ENCODE results near the gene GRAMD2B.
A peak's percentile ranks its signal among the peaks of the same experiment; 100 is the strongest.

GRAMD2B gene

DNA sequence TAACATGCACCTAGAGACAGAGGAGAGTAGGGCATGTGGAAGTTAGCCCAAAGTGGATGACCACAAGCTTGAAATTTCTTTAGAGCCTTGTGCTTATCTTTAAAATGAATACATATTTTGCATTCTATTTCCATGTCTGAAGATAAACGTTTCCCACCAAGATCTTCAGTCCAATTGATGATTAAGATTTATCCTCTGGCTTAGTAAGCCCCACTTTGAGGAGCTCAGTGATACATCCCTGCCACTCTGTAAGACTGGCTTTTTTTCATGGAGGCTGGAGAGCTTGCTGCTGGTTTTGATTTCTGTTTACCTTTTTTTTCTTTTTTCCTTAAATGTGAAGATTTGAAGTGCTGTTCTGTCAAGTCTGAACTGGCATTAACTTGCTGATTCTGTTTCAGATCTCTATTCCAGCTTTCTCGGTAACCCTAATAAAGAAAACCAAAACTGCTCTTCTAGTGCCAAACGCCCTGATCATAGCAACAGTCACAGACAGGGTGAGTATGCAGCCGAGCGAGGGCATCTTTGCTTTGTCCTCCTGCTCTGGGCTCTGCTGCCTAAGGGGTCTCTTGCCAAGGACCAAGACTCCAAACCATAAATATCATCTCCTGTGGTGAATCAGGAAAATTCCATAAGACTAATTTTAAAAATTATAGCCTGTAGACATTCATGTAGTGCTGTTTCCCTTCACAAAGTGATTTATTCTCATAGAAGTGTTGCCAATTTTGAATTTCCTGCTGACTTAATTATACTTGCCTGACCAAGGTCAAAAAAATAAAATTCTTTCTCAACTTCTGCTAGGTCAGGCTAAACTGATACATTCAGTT is 54.3 kb downstream of the GRAMD2B start:
- no peak for DNase-seq (ENCODE audit: low spot score)

DNA sequence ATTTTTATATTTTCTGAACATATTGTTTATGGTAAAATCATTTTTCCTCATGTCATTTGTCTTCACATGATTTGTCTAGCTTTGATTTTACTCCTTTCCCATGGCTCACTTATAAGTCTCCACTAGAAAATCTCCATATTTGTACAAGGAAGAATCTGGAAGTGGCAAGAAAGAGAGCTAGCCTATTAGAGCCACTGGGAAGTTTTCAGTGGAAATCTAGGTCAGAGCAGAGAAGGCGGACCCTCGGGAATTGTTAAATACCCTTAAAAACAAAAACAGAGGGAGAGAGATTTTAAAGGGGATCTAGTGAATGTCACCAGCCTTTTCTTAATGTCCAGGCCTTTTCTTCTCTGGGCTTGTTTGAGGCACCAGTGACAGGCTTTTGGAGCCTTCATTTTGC is 56.6 kb downstream of the GRAMD2B start:
- DNase-seq (ENCODE audit: low spot score), result no peak

DNA sequence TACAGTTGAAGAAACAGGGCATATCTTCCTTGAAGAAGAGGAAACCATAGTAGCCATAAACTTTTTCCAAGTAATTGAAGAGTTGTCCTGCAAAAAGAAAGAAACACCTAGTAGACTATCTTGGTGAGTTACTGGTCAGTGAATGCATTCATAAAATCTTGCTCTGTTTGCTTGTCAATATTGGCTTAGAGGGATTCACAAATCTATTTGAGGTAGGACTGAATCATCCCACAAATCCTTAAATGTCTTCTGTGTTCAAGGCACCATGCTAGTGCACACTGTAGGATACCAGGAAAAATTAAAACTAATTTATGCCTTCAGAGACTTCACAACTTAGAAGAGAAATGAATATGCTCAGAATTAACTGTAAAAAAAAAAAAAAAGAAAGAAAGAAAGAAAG is 57.6 kb downstream of the GRAMD2B start:
- no peak for DNase-seq (ENCODE audit: low spot score)

DNA sequence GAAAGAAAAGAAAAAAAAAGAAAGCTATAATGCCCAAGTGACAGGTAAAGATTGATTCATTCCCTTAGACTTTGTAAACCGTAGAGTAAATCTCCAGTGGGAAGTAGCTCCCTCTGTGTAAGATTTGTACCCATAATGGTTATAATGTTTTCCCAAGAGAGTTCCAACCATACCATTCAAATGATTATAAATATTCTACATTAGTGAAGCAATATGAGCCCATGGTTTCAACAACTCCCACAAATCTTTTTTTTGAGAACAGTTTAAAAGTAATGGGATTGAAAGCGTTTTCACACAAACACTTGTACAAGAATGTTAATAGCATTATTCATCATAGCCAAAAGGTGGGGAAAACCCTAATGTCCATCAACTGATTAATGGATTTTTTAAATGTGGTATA is 58.0 kb downstream of the GRAMD2B start:
- DNase-seq (ENCODE audit: low spot score), result no peak

DNA sequence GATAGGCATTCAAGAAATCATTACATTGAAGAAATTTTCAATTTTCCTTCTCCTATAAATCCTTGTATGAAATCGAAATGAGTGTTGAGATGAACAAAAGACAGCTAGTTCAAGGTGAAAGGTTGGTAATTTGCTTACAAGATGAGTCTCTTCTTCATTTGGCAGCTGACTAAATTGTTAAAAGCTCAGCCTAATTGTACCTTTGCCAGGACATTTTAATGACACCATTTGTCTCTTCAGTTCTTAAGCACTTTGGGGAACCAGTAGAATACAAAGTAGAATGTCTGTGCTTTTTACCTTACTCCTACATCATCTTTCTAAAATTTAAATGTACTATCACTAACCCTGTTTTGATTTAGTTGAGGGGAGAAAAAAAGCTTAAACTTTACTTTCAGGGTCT is 59.4 kb downstream of the GRAMD2B start:
- no peak for DNase-seq (ENCODE audit: low spot score)

GRCh38 chr5:126483156-126483555 is 59.9 kb downstream of the GRAMD2B start:
- no peak for DNase-seq (ENCODE audit: low spot score)

DNA sequence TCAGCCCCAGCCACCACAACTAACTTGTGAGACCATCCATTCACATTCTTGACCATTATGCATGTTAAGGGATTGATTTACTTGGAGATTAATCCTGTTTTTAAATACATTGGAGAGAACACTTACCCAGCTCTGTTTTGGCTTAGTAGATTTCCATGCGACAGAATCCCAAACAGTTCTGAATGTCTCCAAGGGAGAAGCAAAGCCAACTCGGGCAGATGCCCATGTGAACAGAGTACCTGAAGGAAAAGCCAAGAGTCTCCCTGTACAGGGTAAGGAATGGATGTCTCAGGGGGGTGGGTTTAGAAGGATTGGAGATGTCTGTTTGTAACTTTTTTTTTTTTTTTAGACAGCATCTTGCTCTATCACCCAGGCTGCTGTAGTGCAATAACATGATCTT is 61.0 kb downstream of the GRAMD2B start:
- no peak for DNase-seq (ENCODE audit: low spot score)

DNA sequence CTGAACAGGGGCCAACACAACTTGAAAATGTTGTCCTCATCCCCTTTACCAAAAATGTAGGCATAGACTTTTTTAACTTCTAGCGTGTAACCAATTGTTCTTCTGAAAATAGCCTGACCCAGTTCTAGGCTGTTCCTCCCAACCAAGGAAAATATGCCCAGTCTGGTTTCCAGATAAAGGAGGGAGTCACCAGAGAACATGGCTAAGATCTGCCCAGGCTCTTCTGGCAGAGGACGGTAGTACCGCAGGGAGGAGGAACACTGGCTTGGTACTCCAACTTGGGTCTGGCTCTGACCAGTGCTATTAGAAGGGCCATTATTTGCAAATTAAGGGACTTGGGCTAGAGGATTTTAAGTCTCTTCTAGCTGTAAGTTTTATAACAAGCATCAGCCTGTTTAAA is 63.1 kb downstream of the GRAMD2B start:
- no peak for DNase-seq (ENCODE audit: low spot score)

DNA sequence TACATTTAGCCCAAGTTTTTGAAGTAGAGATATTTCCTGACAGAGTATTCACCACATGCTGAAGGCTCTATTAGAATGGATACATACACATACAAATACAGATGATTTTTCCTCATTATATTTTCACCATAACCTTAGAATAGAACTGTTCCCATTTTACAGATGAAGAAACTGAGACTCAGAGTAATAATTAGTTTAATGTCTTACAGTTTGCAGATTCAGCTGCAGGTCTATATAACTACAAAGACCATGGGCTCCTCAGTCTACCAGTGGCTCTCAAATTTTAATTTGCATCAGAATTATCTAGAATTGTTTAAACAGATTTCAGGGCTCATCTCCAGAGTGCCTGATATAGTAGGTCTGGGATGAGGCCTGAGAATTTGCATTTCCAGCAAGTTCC is 64.4 kb downstream of the GRAMD2B start:
- no peak for DNase-seq (ENCODE audit: low spot score)

DNA sequence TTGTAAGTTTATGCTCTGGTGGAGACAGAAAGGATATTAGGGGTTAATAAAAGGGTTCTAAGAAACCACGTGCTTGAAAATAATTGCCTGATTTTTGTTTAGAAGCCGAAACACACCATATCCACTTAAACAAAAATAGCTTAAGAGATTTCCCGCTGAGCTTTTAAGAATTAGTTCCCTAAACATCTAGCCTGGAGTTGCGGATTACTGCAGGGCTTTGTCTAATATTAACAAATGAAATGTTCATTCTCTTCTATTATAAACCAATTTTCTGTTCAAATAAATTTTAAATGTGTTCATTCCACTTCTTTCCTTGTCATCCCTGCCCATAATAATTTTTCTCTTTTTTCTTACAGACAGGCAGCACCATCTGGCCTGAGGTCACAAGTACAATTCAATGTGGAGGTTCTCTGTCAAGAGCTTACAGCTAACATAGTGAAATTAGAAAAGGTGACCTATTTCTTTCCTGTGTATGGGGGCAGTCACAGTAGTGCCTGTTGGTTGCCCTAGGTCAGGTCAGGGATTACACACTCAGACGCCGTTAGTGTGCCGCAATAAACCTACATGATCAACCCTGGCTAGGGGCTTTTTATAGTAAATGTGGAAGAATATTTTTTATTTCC is 65.3 kb downstream of the GRAMD2B start:
- no peak for DNase-seq (ENCODE audit: low spot score)

GRCh38 chr5:126490167-126490940 is 67.1 kb downstream of the GRAMD2B start:
- no peak for DNase-seq (ENCODE audit: low spot score)

DNA sequence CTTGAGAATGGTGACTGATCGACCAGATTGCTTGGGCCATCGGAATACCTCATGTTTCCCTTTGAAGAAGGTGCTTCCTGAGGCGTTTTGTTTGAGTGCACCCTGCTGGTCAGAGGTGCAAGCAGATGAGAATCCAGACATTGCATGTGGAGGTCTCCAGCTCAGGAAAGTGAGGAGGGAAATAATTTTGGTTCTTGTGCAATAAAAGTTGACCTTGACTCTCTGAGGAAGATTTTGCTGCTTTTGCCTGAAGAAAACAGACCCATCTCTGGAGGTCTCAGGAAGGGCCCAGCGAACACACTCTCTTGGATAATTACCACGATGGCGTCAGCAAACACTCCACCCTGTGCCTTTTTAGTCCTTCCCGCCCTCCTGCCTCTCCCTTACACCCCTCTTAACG is 69.7 kb downstream of the GRAMD2B start:
- DNase-seq (ENCODE audit: low spot score), result no peak

- no peak for DNase-seq (ENCODE audit: low spot score)
Measured at GRCh38 chr5:126494393-126494792, 71.2 kb downstream of the GRAMD2B start.

DNA sequence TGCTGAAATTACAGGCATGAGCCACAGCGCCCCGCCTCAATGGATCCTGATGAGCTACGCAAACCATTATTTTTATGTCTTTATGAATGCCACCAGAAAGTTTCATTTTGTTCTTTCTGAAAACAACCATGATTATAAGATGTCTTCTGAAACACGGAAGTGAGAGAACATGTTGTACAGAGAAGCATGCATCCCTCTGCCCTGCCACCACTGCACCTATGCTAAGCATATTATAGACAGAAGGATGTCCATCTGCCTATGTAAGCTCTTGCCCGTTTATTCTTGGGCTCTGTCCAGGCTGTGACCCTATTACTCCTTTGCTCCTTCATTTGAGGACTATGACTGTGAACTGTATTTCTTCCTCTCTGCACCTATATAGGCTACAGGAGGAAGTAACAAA is 74.3 kb downstream of the GRAMD2B start:
- DNase-seq (ENCODE audit: low spot score), result no peak

DNA sequence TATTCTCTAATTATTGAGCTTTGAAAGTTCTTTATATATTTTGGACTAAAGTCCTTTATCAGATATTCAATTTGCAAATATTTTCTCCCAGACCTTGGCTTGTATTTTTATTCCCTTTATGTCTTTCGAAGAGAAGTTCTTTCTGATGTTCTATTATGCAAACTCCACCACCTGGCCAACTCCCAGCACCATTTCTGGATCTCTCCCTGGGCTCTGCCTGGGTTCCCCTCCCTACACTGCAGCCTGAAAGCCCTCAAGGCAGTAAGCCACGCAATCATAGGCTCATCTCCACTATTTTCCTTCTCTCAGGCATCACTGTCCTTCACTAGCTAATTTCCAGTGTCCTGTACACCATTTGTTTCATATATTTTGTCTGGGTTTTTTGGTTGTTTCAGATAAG is 76.1 kb downstream of the GRAMD2B start:
- no peak for DNase-seq (ENCODE audit: low spot score)

DNA sequence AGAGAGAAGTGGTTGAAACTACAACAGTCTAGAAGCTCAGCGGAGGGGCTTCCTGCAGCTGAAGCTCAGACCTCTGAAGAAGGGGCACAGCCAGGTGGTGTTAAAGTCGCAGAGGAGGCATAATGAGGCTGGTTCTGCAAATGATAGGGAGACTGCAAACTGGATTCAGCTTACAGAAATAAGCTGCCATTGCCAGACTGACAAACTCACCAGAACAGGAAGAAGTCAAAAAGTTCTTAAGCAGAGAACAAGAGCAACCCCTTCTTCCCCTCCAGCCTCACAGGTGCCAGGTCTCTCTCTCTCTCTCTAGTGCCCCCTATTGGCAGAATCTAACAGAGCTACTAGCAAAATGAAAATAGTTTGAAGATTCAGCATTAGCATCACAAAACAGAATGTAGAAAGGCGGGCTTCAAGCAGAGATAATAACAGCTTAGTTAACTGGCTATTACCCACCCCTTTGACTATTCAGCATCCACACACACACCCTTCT is 76.7 kb downstream of the GRAMD2B start:
- DNase-seq (ENCODE audit: low spot score), result no peak

DNA sequence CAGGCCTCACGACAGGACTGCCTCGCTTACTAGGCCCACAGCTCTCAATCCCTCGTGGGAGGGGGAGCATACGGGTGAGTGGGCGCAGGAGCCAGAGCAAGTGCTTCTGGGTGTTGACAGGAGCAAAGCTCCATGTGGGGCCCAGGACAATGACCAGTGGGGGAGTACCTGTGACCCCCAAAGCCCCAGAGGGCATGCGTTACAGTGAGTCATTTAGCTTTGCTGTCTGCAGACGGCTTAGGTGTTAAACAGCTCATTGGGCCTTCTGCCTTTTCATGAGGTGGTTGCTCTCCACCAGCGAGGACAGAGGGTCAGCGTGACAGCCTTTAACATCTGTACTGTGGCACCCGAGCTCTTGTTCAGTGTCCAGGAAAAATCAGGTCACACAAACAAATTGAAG is 78.2 kb downstream of the GRAMD2B start:
- DNase-seq (ENCODE audit: low spot score), result no peak

GRCh38 chr5:126503602-126504104 is 80.4 kb downstream of the GRAMD2B start:
- no peak for DNase-seq (ENCODE audit: low spot score)

DNA sequence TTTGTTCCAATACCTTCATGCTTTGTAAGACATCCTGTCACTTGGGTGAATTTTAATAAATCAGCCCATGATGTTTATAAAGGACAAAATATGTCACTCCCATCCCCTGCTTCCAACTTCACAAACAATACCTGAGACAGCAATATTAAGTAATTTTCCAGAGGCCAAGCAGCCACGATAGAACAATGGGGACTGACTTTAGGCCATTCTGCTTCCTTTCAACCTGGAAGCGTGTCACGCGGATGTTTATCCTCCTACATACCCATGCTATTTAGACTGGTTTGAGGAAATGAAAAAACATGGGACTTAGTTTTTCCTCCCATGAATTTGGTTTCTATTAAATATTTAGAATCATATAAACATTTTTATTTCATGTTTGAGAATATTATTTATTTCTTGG is 82.9 kb downstream of the GRAMD2B start:
- DNase-seq (ENCODE audit: low spot score), result no peak

DNA sequence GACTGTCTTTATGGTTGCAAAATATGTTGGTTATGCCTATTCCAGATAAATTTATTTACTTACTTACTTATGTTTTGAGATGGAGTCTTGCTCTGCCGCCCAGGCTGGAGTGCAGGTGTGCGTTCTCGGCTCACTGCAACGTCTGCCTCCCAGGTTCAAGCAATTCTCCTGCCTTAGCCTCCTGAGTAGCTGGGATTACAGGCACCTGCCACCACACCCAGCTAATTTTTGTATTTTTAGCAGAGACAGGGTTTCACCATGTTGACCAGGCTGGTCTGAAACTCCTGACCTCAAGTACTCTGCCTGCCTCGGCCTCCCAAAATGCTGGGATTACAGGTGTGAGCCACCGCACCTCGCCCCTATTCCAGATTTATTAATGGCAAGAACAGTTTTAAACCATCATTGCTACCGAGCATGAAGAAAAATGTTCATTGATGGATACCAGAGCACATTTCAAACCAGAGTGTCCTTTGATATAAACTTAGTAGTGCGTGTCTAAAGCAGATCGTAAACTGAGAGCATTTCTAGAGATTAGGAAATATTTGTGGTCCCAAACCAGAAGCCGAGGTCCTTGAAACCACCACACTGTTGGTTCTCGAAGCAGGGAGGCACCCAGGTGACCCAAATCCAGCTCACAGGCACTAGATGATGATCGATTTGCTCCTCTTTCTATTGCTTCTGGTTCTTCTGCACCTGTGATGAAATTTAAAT is 85.2 kb downstream of the GRAMD2B start:
- DNase-seq (ENCODE audit: low spot score), result no peak

GRCh38 chr5:126508962-126509279 is 85.7 kb downstream of the GRAMD2B start:
- DNase-seq (ENCODE audit: low spot score), result peak; percentile 35

GRCh38 chr5:126509339-126509738 is 86.1 kb downstream of the GRAMD2B start:
- DNase-seq (ENCODE audit: low spot score), result no peak

All from LoVo (cell line).